Panc1 (cell line): Measurements from ENCODE around the gene ESR2. TPM values are rescaled to one million over a fixed set of nuclear protein-coding genes. Genes with fewer than 3 reads are reported as not detected.

ENCODE experiments used
- ATAC-seq: fragments of 200-7000 bp; cut with Tn5 transposase; 2 replicates; pipeline ENCODE4 v1.9.1; 2020; ENCODE audit warnings: mild to moderate bottlenecking, moderate library complexity
- BruUV-seq: library from RNA; stranded (reverse); fragments of 400-500 nt; replicated peaks from 2 replicates; lab custom pipeline; 2021; lab: Mats Ljungman, UMichigan
- CTCF ChIA-PET: fragments of 300-600 bp; sonication (Branson Sonifier 250); formaldehyde crosslinking; loops from one replicate; lab custom pipeline; 2022; ENCODE audit warnings: antibody characterized with exemption; lab: Charles Lee
- POLR2A ChIA-PET: fragments of 300-600 bp; sonication (Branson Sonifier 250); formaldehyde crosslinking; loops from one replicate; lab custom pipeline; 2022; ENCODE audit warnings: antibody characterized with exemption; lab: Charles Lee
- DNase-seq: peaks from one replicate; pipeline ENCODE4 v3.0.0-alpha.2; 2010; ENCODE audit warnings: low read depth, low spot score
- H3K27ac ChIP-seq: 2 replicates; pipeline ENCODE4 v1.5.1; 2011; ENCODE audit warnings: mild to moderate bottlenecking, low read length, inconsistent platforms
- H3K27me3 ChIP-seq: fragments of 200-500 bp; sonication (Bioruptor generic); 2 replicates; pipeline ENCODE4 v1.6.0; 2014; ENCODE audit warnings: low read length, inconsistent platforms; ENCODE audit not compliant: control insufficient read depth, insufficient read depth
- H3K36me3 ChIP-seq: fragments of 200-500 bp; sonication (Bioruptor generic); 2 replicates; pipeline ENCODE4 v1.5.1; 2014; ENCODE audit warnings: inconsistent platforms, mild to moderate bottlenecking, low read length, moderate library complexity; ENCODE audit not compliant: control insufficient read depth, insufficient read depth
- H3K4me1 ChIP-seq: 2 replicates; pipeline ENCODE4 v1.5.1; 2011; ENCODE audit warnings: inconsistent platforms, mild to moderate bottlenecking, low read length, moderate library complexity; ENCODE audit not compliant: control insufficient read depth, insufficient read depth
- H3K4me3 ChIP-seq, 2 experiments: 2 replicates each; pipeline ENCODE4 v1.5.1; 2011 to 2012; ENCODE audit warnings: low read depth in 2 of 2, low read length in 2 of 2, mild to moderate bottlenecking in 2 of 2, inconsistent platforms in 1 of 2, moderate library complexity in 1 of 2
- H3K9me3 ChIP-seq: fragments of 200-500 bp; sonication (Bioruptor generic); 2 replicates; pipeline ENCODE4 v1.5.1; 2014; ENCODE audit warnings: low read depth, mild to moderate bottlenecking, inconsistent platforms, low read length, moderate library complexity; ENCODE audit not compliant: control insufficient read depth, insufficient read depth
- POLR2AphosphoS5 ChIP-seq: IDR thresholded peaks from 2 replicates; pipeline ENCODE4 v1.6.1; 2012; ENCODE audit warnings: mild to moderate bottlenecking, low read depth, low read length, moderate library complexity
- SIN3A ChIP-seq: IDR thresholded peaks from 2 replicates; pipeline ENCODE4 v1.6.1; 2012; ENCODE audit warnings: low read depth, mild to moderate bottlenecking, low read length, moderate library complexity, borderline replicate concordance; ENCODE audit not compliant: insufficient read depth
- TCF7L2 ChIP-seq: IDR thresholded peaks from 2 replicates; pipeline ENCODE4 v1.6.1; 2011; ENCODE audit warnings: mild to moderate bottlenecking, low read depth, low read length, inconsistent platforms
- in situ Hi-C: cut with HindIII; loops from 2 replicates; pipeline ENCODE4 v1.10.0; 2016; ENCODE audit warnings: low sequenced_read_pairs, low pct_unique_long_range_greater_than_20kb
- intact Hi-C: fragments of 100-400 bp; cut with micrococcal nuclease; formaldehyde crosslinking; loops from one replicate; pipeline ENCODE4 v1.10.0; 2022; ENCODE audit not compliant: unreplicated experiment
- total RNA-seq: library from RNA; stranded (reverse); gene quantifications from one replicate; pipeline ENCODE4 v1.2.1, GENCODE V29; 2021; ENCODE audit not compliant: unreplicated experiment
- TF ChIP-seq, protein P1 (sequence below): fragments of 450-650 bp; IDR thresholded peaks from 2 replicates; pipeline ENCODE4 v1.5.1; 2017; ENCODE audit warnings: mild to moderate bottlenecking
- TF ChIP-seq, protein P2 (sequence below), 2 experiments: IDR thresholded peaks; 2 replicates each; pipeline ENCODE4 v1.6.1; 2011 to 2012; ENCODE audit warnings: low read depth in 2 of 2, control low read depth in 1 of 2, low read length in 1 of 2, mild to moderate bottlenecking in 1 of 2, moderate library complexity in 1 of 2; ENCODE audit not compliant: insufficient read depth in 1 of 2

Gene ESR2
- total RNA-seq, 1 experiment from 2014 or later = not detected

DNA sequence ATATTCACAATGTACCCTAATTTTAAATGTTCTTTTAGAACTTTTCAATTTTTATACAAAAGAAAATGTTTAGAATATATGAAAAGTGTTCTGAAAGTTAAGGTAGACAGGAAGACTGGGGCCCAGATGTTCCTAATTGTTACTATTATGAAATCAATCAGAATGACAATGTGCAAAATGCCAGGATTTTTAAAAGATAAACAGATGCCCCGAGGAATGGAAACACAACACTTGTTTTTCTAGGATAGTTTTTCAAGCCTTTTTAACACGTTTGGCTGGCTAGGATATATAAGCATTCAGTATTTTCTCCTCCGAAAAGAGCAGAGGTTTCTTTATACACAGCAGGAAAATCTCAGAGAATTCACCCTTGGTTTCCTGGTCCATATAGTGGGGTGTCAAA lies 106.8 kb downstream of the ESR2 start:
- ATAC-seq = no peak
- DNase-seq = no peak
- Histone ChIP-seq H3K27ac (no peak overlapping the region), H3K27me3 (no peaks in the 10 kb centered on the region), H3K4me1 (no peaks in the 10 kb centered on the region), H3K36me3 (no peaks in the 10 kb centered on the region), H3K4me3 (no peak overlapping the region), H3K9me3 (no peaks in the 10 kb centered on the region)
- no peak for TF ChIP-seq TCF7L2
- TF ChIP-seq POLR2AphosphoS5 = no peak
- TF ChIP-seq SIN3A = no peak
- TF ChIP-seq, protein P1, sequence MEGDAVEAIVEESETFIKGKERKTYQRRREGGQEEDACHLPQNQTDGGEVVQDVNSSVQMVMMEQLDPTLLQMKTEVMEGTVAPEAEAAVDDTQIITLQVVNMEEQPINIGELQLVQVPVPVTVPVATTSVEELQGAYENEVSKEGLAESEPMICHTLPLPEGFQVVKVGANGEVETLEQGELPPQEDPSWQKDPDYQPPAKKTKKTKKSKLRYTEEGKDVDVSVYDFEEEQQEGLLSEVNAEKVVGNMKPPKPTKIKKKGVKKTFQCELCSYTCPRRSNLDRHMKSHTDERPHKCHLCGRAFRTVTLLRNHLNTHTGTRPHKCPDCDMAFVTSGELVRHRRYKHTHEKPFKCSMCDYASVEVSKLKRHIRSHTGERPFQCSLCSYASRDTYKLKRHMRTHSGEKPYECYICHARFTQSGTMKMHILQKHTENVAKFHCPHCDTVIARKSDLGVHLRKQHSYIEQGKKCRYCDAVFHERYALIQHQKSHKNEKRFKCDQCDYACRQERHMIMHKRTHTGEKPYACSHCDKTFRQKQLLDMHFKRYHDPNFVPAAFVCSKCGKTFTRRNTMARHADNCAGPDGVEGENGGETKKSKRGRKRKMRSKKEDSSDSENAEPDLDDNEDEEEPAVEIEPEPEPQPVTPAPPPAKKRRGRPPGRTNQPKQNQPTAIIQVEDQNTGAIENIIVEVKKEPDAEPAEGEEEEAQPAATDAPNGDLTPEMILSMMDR = no peak
- TF ChIP-seq, protein P2, sequence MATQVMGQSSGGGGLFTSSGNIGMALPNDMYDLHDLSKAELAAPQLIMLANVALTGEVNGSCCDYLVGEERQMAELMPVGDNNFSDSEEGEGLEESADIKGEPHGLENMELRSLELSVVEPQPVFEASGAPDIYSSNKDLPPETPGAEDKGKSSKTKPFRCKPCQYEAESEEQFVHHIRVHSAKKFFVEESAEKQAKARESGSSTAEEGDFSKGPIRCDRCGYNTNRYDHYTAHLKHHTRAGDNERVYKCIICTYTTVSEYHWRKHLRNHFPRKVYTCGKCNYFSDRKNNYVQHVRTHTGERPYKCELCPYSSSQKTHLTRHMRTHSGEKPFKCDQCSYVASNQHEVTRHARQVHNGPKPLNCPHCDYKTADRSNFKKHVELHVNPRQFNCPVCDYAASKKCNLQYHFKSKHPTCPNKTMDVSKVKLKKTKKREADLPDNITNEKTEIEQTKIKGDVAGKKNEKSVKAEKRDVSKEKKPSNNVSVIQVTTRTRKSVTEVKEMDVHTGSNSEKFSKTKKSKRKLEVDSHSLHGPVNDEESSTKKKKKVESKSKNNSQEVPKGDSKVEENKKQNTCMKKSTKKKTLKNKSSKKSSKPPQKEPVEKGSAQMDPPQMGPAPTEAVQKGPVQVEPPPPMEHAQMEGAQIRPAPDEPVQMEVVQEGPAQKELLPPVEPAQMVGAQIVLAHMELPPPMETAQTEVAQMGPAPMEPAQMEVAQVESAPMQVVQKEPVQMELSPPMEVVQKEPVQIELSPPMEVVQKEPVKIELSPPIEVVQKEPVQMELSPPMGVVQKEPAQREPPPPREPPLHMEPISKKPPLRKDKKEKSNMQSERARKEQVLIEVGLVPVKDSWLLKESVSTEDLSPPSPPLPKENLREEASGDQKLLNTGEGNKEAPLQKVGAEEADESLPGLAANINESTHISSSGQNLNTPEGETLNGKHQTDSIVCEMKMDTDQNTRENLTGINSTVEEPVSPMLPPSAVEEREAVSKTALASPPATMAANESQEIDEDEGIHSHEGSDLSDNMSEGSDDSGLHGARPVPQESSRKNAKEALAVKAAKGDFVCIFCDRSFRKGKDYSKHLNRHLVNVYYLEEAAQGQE (IDR thresholded peaks at IDR 0.05; ENCODE audit: insufficient read depth in 1 of 2, low read depth in 2 of 2, low read length in 1 of 2) = no peak
- POLR2A ChIA-PET = no interaction called here
- CTCF ChIA-PET = no interaction called here
- in situ Hi-C loops = no loop called here
- no TSS peak for BruUV-seq
- intact Hi-C loops = no loop called here

DNA sequence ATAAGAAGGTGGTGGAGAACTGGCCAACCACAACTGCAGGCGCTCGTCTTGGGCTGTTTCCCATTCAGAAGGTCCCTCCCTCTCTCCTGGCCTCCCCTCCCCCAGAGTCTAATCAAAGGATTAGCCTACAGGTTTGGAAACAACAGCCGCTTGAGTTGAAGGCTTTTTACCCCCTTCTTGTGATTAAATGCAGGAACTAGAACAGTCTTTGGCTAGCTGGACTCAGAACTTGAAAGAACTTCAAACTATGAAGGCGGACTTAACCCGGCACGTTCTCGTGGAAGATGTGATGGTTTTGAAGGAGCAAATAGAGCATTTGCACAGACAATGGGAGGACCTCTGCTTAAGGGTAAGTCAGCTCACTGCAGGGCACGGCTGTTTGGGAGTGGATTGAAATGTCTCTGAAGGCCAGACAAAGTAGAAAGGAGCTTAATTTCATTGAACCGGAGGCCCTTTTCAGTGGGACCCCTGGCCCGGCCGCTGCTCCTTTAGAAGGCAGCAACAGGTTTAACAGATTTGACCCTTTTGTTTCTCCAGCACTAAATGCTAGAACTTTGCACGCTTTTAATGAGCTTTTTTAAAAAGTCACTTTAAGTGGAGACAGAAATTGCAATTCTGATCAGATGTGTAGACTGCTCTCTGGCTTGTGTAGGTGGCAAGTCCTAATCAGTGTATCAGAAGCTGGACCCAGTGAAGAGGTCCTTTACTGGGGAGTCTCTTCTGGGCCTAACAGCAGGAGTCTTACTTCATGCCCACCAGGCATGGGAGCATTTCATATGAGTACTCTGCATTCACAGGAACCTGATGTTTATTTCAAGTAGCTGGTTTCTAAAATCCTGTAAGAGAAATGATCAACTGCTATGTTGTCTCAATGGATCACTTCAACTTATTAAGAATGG lies 107.7 kb downstream of the ESR2 start:
- H3K27ac ChIP-seq = no peak overlapping the region
- no peak for ATAC-seq
- no peaks in the 10 kb centered on the region for H3K27me3 ChIP-seq
- intact Hi-C loops (no loop called here), in situ Hi-C loops (no loop called here)
- ChIA-PET CTCF (no interaction called here), POLR2A (no interaction called here)
- H3K4me1 ChIP-seq = no peaks in the 10 kb centered on the region
- no peak for TF ChIP-seq TCF7L2
- no peak for TF ChIP-seq POLR2AphosphoS5
- TF ChIP-seq, protein P1 = no peak
- TF ChIP-seq, protein P2 (IDR thresholded peaks at IDR 0.05; ENCODE audit: insufficient read depth in 1 of 2, low read depth in 2 of 2, low read length in 1 of 2) = no peak
- TF ChIP-seq SIN3A = no peak
- no peak overlapping the region for H3K4me3 ChIP-seq
- no peaks in the 10 kb centered on the region for H3K9me3 ChIP-seq
- BruUV-seq = no TSS peak
- DNase-seq = no peak
- H3K36me3 ChIP-seq = no peaks in the 10 kb centered on the region
